Upper lobe of left lung (tissue), 6 donors: Measurements from ENCODE around the gene DCAF6. TPM values are rescaled to one million over a fixed set of nuclear protein-coding genes. Genes with fewer than 3 reads are reported as not detected.

ENCODE experiments used
- ATAC-seq, 2 donors: fragments of 200-7000 bp; cut with Tn5 transposase; one replicate each; pipeline ENCODE4 v1.9.1; 2022; ENCODE audit warnings: mild to moderate bottlenecking in 2 of 2, moderate library complexity in 2 of 2; ENCODE audit not compliant: low FRiP score in 2 of 2
- DNase-seq, 2 donors: peaks; one replicate each; pipeline ENCODE4 v3.0.0-alpha.2; 2019 to 2020
- H3K27ac ChIP-seq, 4 donors: fragments of 200-600 bp; sonication (generic); one replicate each; pipeline ENCODE4 v1.5.1; 2016 to 2019
- H3K27me3 ChIP-seq, 4 donors: fragments of 200-600 bp; sonication (generic); one replicate each; pipeline ENCODE4 v1.5.1; 2017 to 2019
- H3K36me3 ChIP-seq, 4 donors: fragments of 200-600 bp; sonication (generic); one replicate each; pipeline ENCODE4 v1.5.1; 2016 to 2019
- H3K4me1 ChIP-seq, 4 donors: fragments of 200-600 bp; sonication (generic); one replicate each; pipeline ENCODE4 v1.5.1; 2018 to 2019
- H3K4me3 ChIP-seq, 4 donors: fragments of 200-600 bp; sonication (generic); one replicate each; pipeline ENCODE4 v1.5.1; 2017 to 2019; ENCODE audit warnings: mild to moderate bottlenecking in 2 of 4, moderate library complexity in 1 of 4
- H3K9me3 ChIP-seq, 4 donors: fragments of 200-600 bp; sonication (generic); one replicate each; pipeline ENCODE4 v1.5.1; 2018 to 2019
- EP300 ChIP-seq, 4 donors: sonication (generic); formaldehyde crosslinking; IDR thresholded peaks; one replicate each; pipeline ENCODE4 v1.5.1; 2017; ENCODE audit warnings: antibody characterized with exemption in 4 of 4, control low read depth in 2 of 4
- POLR2A ChIP-seq, 4 donors: fragments of 450-650 bp; IDR thresholded peaks; one replicate each; pipeline ENCODE4 v1.5.1; 2016 to 2017; ENCODE audit warnings: antibody characterized with exemption in 4 of 4, mild to moderate bottlenecking in 2 of 4
- POLR2AphosphoS5 ChIP-seq, 2 donors: sonication (generic); formaldehyde crosslinking; IDR thresholded peaks; one replicate each; pipeline ENCODE4 v1.5.1; 2017; ENCODE audit warnings: antibody characterized with exemption in 2 of 2
- WGBS, 2 donors: methylation state at CpG; one replicate each; pipeline ENCODE4 v1.1.5; 2017 to 2018; 5-methylcytosine and 5-hydroxymethylcytosine counted together
- total RNA-seq, 6 donors: library from RNA; depleted of rRNA in 4 of 6; stranded (reverse); fragments of >200 nt in 4 of 6; gene quantifications; one replicate each; pipeline versions ENCODE4 v1.1.0 to v1.2.1, GENCODE V29; 2016 to 2021
- TF ChIP-seq, protein P1 (sequence below), 6 experiments: fragments of 450-650 bp in 4 of 6; fragments of 200-600 bp in 2 of 6; sonication (generic) in 2 of 6; IDR thresholded peaks; one replicate each; pipeline ENCODE4 v1.5.1; 2016 to 2019; ENCODE audit warnings: antibody characterized with exemption in 6 of 6
- donor health status: DM: no; HTN: no; CAD: no; lungs with moderate emphysema.
- donor health status: DM: no; HTN: yes; CAD: no; lungs with severe emphysema.

DCAF6 gene
- total RNA-seq, 6 donors from 2014 or later: 37.5 to 110 (median 55.5) TPM

DNA sequence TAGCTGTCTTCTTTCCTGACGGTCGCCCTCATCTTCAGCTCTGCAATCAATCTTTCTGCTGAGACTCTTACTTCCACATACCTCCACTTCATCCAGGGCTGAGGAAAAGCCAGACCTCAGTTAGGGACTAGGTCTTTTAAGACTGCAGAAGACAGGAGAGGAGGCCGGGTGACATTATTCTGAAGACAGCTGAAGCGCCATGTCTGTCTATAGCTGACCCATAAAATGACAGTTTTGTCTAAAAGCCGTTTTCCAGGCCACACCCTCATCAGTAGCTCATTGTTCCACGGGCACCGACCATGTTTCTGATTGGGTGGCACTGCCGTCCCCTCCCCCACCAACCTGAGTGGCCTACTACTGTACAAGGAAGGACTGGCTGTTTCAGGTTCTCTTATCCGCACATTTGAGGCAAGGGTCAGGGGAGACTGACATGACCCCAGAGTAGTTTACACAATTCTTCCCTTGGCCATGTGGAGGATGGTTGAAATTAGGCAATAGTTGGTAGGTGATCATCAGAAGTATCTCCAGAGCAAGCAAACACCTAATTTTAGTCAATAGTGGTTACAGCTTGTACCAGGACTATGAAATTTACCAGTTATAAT lies 22.5 kb upstream of the DCAF6 start, which contains the start of gene ADCY10:
TSS of gene ADCY10 (minus strand) at position 240 of the 602 bp plus-strand sequence. CDS start 8,994 bp downstream, outside the sequence.
- peaks cover 0 to 2% (median 0%) of the 10 kb centered on the region in 4 donors for H3K4me1 ChIP-seq
- TF ChIP-seq, protein P1, sequence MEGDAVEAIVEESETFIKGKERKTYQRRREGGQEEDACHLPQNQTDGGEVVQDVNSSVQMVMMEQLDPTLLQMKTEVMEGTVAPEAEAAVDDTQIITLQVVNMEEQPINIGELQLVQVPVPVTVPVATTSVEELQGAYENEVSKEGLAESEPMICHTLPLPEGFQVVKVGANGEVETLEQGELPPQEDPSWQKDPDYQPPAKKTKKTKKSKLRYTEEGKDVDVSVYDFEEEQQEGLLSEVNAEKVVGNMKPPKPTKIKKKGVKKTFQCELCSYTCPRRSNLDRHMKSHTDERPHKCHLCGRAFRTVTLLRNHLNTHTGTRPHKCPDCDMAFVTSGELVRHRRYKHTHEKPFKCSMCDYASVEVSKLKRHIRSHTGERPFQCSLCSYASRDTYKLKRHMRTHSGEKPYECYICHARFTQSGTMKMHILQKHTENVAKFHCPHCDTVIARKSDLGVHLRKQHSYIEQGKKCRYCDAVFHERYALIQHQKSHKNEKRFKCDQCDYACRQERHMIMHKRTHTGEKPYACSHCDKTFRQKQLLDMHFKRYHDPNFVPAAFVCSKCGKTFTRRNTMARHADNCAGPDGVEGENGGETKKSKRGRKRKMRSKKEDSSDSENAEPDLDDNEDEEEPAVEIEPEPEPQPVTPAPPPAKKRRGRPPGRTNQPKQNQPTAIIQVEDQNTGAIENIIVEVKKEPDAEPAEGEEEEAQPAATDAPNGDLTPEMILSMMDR (IDR thresholded peaks at IDR 0.05): no peak
- TF ChIP-seq EP300 (IDR thresholded peaks at IDR 0.05) (no peak), POLR2AphosphoS5 (IDR thresholded peaks at IDR 0.05) (no peak)
- H3K27me3 ChIP-seq: no peaks in the 10 kb centered on the region
- no peak within 1 kb of the TSS for H3K27ac ChIP-seq
- H3K4me3 ChIP-seq: no peak within 1 kb of the TSS
- peaks cover 0 to 21% (median 2%) of the 10 kb centered on the region in 4 donors for H3K36me3 ChIP-seq
- DNase-seq (no peak), ATAC-seq (no peak)
- 93% methylated on average over 9 of the region's 9 CpGs for WGBS, 2 donors
- H3K9me3 ChIP-seq: peaks cover 0 to 5% (median 2%) of the 10 kb centered on the region in 4 donors

DNA sequence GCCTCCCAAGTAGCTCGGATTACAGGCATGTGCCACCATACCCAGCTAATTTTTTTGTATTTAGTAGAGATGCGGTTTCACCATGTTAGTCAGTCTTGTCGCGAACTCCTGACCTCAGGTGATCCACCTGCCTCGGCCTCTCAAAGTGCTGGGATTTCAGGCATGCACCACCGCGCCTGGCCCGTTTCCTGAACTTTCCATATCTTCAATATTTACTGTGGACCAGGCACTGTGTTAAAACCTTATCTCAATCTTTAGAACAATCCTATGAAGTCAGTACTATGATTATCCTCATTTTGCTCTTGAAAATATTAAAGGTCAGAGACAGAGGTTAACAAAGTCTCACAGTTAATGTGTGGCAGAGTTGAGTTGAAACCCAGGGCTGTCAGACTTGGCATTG lies 20.9 kb upstream of the DCAF6 start:
- Histone ChIP-seq H3K27ac (no peak overlapping the region), H3K4me3 (no peak overlapping the region), H3K9me3 (no peaks in the 10 kb centered on the region), H3K36me3 (peaks cover 0 to 21% (median 2%) of the 10 kb centered on the region in 4 donors), H3K4me1 (peaks cover 0 to 2% (median 0%) of the 10 kb centered on the region in 4 donors), H3K27me3 (no peaks in the 10 kb centered on the region)
- WGBS, 2 donors: 92 to 96% methylated on average over 8 of the region's 8 CpGs
- ATAC-seq (no peak), DNase-seq (no peak)
- no peak for TF ChIP-seq EP300 (IDR thresholded peaks at IDR 0.05)
- TF ChIP-seq, protein P1 (IDR thresholded peaks at IDR 0.05): no peak
- no peak for TF ChIP-seq POLR2A (IDR thresholded peaks at IDR 0.05)
- TF ChIP-seq POLR2AphosphoS5 (IDR thresholded peaks at IDR 0.05): no peak

DNA sequence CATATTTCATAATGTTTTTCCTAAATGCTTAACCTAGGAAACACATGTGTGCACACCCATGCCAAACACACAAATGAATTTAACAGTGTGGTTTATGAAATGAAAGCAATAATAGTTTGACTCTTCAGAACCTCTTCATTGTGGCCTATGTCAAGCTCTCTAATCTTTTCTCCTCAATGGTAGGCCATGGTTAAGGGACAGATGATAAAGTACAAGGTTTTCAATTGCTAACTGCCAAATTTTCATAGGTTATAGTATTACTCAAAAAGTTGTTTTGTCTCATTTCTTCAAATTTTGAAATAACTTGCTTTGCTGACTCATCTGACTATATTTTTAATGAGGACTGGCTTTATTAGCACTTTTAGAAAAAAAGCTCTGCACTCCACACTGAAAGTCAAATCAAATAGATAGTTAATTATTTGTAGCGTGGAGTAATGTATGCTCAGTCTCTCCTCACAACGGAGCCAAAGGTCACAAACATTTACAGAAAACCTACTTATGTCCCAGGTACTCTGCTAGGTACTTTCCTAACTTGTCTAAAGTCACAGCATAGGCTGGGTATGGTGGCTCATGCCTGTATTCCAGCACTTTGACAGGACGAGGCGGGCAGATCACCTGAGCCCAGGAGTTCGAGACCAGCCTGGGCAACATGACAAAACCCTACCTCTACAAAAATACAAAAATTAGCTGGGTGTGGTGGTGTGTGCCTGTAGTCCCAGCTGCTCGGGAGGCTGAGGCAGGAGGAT lies 19.5 kb upstream of the DCAF6 start:
- Histone ChIP-seq H3K27ac (no peak overlapping the region), H3K27me3 (no peaks in the 10 kb centered on the region), H3K9me3 (no peaks in the 10 kb centered on the region), H3K36me3 (peaks cover 0 to 21% (median 2%) of the 10 kb centered on the region in 4 donors), H3K4me3 (no peak overlapping the region), H3K4me1 (peaks cover 0 to 2% (median 0%) of the 10 kb centered on the region in 4 donors)
- WGBS, 2 donors: 89 to 92% methylated on average over 6 of the region's 6 CpGs
- DNase-seq: no peak
- no peak for ATAC-seq
- no peak for TF ChIP-seq EP300 (IDR thresholded peaks at IDR 0.05)
- TF ChIP-seq POLR2AphosphoS5 (IDR thresholded peaks at IDR 0.05): no peak
- TF ChIP-seq, protein P1 (IDR thresholded peaks at IDR 0.05): no peak
- TF ChIP-seq POLR2A (IDR thresholded peaks at IDR 0.05): no peak

DNA sequence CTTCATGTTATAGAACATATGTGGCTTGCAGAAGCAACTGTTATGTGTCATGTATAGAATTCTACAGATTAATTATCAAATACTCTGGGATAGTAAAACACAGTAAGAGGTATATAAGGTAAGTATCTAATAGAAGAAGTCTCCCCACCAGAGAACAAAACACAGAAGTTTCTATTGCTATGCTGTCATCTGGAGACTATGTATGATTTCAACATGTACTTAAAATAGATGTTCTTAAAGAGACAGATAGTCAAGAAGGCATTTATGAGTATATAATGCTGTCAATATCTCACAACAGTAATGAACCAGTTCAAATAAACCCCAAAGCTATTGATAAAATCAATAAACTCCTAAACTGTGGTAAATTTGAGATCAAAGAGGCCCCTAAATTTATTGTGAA lies 14.5 kb upstream of the DCAF6 start:
- no peak overlapping the region for H3K27ac ChIP-seq
- H3K9me3 ChIP-seq: no peaks in the 10 kb centered on the region
- no peaks in the 10 kb centered on the region for H3K27me3 ChIP-seq
- TF ChIP-seq POLR2AphosphoS5 (IDR thresholded peaks at IDR 0.05): no peak
- TF ChIP-seq POLR2A (IDR thresholded peaks at IDR 0.05): no peak
- TF ChIP-seq EP300 (IDR thresholded peaks at IDR 0.05): no peak
- TF ChIP-seq, protein P1 (IDR thresholded peaks at IDR 0.05): no peak
- no peak overlapping the region for H3K4me3 ChIP-seq
- no peak for ATAC-seq
- DNase-seq: no peak
- H3K4me1 ChIP-seq: peaks cover 0 to 4% (median 3%) of the 10 kb centered on the region in 4 donors
- peaks cover 0 to 9% (median 0%) of the 10 kb centered on the region in 4 donors for H3K36me3 ChIP-seq
